ENCODE measurements around the gene RTTN. TPM values are rescaled to one million over a fixed set of nuclear protein-coding genes. Genes with fewer than 3 reads are reported as not detected.
A peak's percentile ranks its signal among the peaks of the same experiment; 100 is the strongest.

Gene RTTN
- total and polyA plus RNA-seq, 2 of the 13 experiments (the other 11 are each of a cell fraction or from before 2014, with no cell fraction given): 5.4 to 18.7 TPM

GRCh38 chr18:70197026-70197425 is 8.5 kb downstream of the RTTN start:
- 95% methylated on average over 6 of the region's 6 CpGs for WGBS (ENCODE audit: low lambda C conversion rate)
- Histone ChIP-seq H2AFZ (ENCODE audit: low read length) (no peak overlapping the region), H3K4me1 (ENCODE audit: insufficient read depth, low read length) (no peaks in the 10 kb centered on the region), H3K9ac (ENCODE audit: insufficient read depth, low read depth, low read length) (no peak overlapping the region), H3K27ac (ENCODE audit: extremely low read length, insufficient read depth, low read length) (no peak overlapping the region), H4K20me1 (ENCODE audit: insufficient read depth, low read length) (no peaks in the 10 kb centered on the region), H3K9me3 (ENCODE audit: low read length) (no peaks in the 10 kb centered on the region), H3K27me3 (ENCODE audit: control insufficient read depth in 1 of 2, insufficient read depth in 2 of 2, low read length in 2 of 2) (no peaks in the 10 kb centered on the region), H3K36me3 (replicated peaks in 1 of 2; ENCODE audit: control insufficient read depth in 1 of 2, insufficient read depth in 2 of 2, low read length in 2 of 2) (peaks cover 5 to 61% of the 10 kb centered on the region in 2 experiments), H3K4me2 (ENCODE audit: low read depth, low read length) (no peak overlapping the region), H3K4me3 (replicated peaks in 1 of 3; ENCODE audit: insufficient read depth in 1 of 3, low read depth in 2 of 3, low read length in 3 of 3) (no peak overlapping the region), H3K79me2 (ENCODE audit: insufficient read depth, low read length) (no peaks in the 10 kb centered on the region)
- intact Hi-C loops (cut with micrococcal nuclease; ENCODE audit: unreplicated experiment): no loop called here
- POLR2A ChIA-PET: no interaction called here
- DNase-seq (ENCODE audit: low spot score) (no peak), ATAC-seq (no peak), FAIRE-seq (no peak)
- TF ChIP-seq TEAD2 (CRISPR knock-in tag; IDR thresholded peaks at IDR 0.05) (no peak), SMYD3 (CRISPR knock-in tag; IDR thresholded peaks at IDR 0.05) (no peak), ZNF33B (CRISPR knock-in tag; IDR thresholded peaks at IDR 0.05) (no peak)
- BruUV-seq (replicated peaks): no TSS peak
- in situ Hi-C loops (cut with HindIII; ENCODE audit: extremely low pct_ligation_motif_present, low pct_unique_long_range_greater_than_20kb): no loop called here
- CTCF ChIA-PET (ENCODE audit: low intra/inter-chr PET ratio, low total read pairs): interaction anchor here (1.1 to 4.3 kb wide), 4 partner anchors 236 to 256 kb away, joined by 3 to 52 read pairs (median 18); no protein-coding TSS in a partner anchor

GRCh38 chr18:70195852-70196434 is 9.5 kb downstream of the RTTN start:
- intact Hi-C loops (cut with micrococcal nuclease; ENCODE audit: unreplicated experiment) (loop anchor here (1.0 kb wide), 3 partner anchors 238 to 258 kb away; no protein-coding TSS in a partner anchor), in situ Hi-C loops (cut with HindIII; ENCODE audit: extremely low pct_ligation_motif_present, low pct_unique_long_range_greater_than_20kb) (no loop called here)
- Histone ChIP-seq H3K9ac (ENCODE audit: insufficient read depth, low read depth, low read length) (no peak overlapping the region), H3K27me3 (ENCODE audit: control insufficient read depth in 1 of 2, insufficient read depth in 2 of 2, low read length in 2 of 2) (no peaks in the 10 kb centered on the region), H3K4me3 (replicated peaks in 1 of 3; ENCODE audit: insufficient read depth in 1 of 3, low read depth in 2 of 3, low read length in 3 of 3) (no peak overlapping the region), H3K27ac (ENCODE audit: extremely low read length, insufficient read depth, low read length) (no peak overlapping the region), H3K79me2 (ENCODE audit: insufficient read depth, low read length) (no peaks in the 10 kb centered on the region), H3K4me2 (ENCODE audit: low read depth, low read length) (no peak overlapping the region), H3K4me1 (ENCODE audit: insufficient read depth, low read length) (no peaks in the 10 kb centered on the region), H4K20me1 (ENCODE audit: insufficient read depth, low read length) (no peaks in the 10 kb centered on the region), H3K36me3 (replicated peaks in 1 of 2; ENCODE audit: control insufficient read depth in 1 of 2, insufficient read depth in 2 of 2, low read length in 2 of 2) (peaks cover 5 to 67% of the 10 kb centered on the region in 2 experiments), H3K9me3 (ENCODE audit: low read length) (no peaks in the 10 kb centered on the region), H2AFZ (ENCODE audit: low read length) (no peak overlapping the region)
- peak; percentile 88 for FAIRE-seq
- BruUV-seq (replicated peaks): no TSS peak
- WGBS (ENCODE audit: low lambda C conversion rate): 55% methylated on average over 5 of the region's 5 CpGs
- DNase-seq (ENCODE audit: low spot score): peak; percentile 35
- ChIA-PET POLR2A (interaction anchor here (1.0 to 1.9 kb wide), 2 partner anchors 140 to 238 kb away, joined by 3 to 7 read pairs; no protein-coding TSS in a partner anchor), CTCF (ENCODE audit: low intra/inter-chr PET ratio, low total read pairs) (interaction anchor here (0.6 to 4.3 kb wide), 5 partner anchors 66 to 259 kb away, joined by 3 to 52 read pairs (median 6); no protein-coding TSS in a partner anchor)
- peak; percentile 63 for ATAC-seq
- TF ChIP-seq RAD21 (CRISPR knock-in tag; IDR thresholded peaks at IDR 0.05) (peak; percentile 67), ZNF605 (CRISPR knock-in tag; IDR thresholded peaks at IDR 0.05) (no peak), SNAPC4 (CRISPR knock-in tag; IDR thresholded peaks at IDR 0.05) (no peak), ZNF644 (CRISPR knock-in tag; IDR thresholded peaks at IDR 0.05; ENCODE audit: low read depth) (no peak), CERS6 (CRISPR knock-in tag; IDR thresholded peaks at IDR 0.05) (no peak), DRAP1 (CRISPR knock-in tag; IDR thresholded peaks at IDR 0.05) (no peak)
